Measurements from ENCODE around the gene FIGN. TPM values are rescaled to one million over a fixed set of nuclear protein-coding genes. Genes with fewer than 3 reads are reported as not detected.

Gene FIGN
- total and polyA plus RNA-seq, 8 donors, result 1.5 to 8.5 (median 4.6) TPM

DNA sequence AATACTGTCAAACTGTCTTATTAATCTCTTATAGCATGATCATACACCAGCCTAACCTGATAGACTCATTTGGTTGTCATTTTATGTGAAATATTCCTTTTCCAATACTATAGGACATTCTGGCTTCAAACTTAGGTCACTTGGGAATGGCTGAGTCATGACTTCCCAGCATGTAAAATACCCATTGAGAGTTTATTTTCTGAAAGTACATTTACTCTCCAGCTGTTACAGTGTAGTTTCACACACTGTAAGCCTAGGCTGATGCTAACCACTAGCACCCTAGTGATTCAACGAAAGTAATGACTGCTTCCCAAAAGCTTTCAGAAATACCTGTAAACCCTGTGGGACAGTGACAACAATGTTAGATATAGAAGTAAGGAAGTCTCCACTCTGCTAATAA is 93.8 kb downstream of the FIGN start:
- Histone ChIP-seq H3K4me3 (no peak overlapping the region), H3K36me3 (no peaks in the 10 kb centered on the region), H3K9me3 (no peaks in the 10 kb centered on the region), H3K4me1 (peaks cover 0 to 5% (median 4%) of the 10 kb centered on the region in 3 donors), H3K27me3 (no peaks in the 10 kb centered on the region), H3K27ac (no peak overlapping the region)
- DNase-seq, result no peak
- FAIRE-seq, result no peak
- no peak for ATAC-seq
- WGBS, 2 donors, result 95 to 97% methylated on average over 1 of the region's 1 CpG
- intact Hi-C loops (cut with DNase I), result no loop called here
- TF ChIP-seq, protein P1, sequence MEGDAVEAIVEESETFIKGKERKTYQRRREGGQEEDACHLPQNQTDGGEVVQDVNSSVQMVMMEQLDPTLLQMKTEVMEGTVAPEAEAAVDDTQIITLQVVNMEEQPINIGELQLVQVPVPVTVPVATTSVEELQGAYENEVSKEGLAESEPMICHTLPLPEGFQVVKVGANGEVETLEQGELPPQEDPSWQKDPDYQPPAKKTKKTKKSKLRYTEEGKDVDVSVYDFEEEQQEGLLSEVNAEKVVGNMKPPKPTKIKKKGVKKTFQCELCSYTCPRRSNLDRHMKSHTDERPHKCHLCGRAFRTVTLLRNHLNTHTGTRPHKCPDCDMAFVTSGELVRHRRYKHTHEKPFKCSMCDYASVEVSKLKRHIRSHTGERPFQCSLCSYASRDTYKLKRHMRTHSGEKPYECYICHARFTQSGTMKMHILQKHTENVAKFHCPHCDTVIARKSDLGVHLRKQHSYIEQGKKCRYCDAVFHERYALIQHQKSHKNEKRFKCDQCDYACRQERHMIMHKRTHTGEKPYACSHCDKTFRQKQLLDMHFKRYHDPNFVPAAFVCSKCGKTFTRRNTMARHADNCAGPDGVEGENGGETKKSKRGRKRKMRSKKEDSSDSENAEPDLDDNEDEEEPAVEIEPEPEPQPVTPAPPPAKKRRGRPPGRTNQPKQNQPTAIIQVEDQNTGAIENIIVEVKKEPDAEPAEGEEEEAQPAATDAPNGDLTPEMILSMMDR (IDR thresholded peaks at IDR 0.05), result no peak

DNA sequence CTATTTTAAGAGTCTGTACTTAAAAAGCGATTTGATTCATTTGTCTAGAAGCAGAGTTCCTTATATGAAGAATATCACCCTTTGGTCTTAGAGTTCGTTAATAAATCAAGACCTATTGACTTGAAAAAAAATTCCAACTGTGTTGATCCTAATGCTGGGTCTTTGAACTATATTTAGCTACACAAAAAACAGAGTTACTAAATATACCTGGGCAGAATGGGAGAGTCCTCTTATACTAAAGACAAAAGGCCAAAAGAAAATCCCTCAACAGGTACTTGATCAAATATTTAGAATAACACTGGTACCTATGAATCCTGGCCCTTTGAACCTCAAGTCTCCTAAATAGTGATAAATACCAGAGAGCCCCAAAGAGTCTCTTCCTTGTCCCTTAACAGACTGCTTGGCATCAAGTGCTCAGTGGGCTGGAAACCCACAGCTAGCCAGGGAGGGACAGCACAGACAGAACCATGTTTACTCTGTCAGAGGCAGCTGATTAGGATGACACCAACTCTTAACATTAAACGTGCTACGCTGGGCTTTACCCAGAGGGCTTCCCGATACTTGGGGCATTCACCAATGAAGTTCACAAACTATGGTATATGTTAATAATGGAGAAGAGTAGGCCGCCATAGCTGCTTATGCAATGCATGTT is 95.1 kb downstream of the FIGN start:
- WGBS, 2 donors, result 86 to 87% methylated on average over 6 of the region's 6 CpGs
- Histone ChIP-seq H3K4me3 (no peak overlapping the region), H3K4me1 (no peaks in the 10 kb centered on the region), H3K27ac (no peak overlapping the region), H3K36me3 (no peaks in the 10 kb centered on the region), H3K9me3 (no peaks in the 10 kb centered on the region), H3K27me3 (no peaks in the 10 kb centered on the region)
- TF ChIP-seq, protein P1 (IDR thresholded peaks at IDR 0.05), result no peak
- FAIRE-seq (no peak), ATAC-seq (no peak), DNase-seq (no peak)
- intact Hi-C loops (cut with DNase I), result no loop called here

DNA sequence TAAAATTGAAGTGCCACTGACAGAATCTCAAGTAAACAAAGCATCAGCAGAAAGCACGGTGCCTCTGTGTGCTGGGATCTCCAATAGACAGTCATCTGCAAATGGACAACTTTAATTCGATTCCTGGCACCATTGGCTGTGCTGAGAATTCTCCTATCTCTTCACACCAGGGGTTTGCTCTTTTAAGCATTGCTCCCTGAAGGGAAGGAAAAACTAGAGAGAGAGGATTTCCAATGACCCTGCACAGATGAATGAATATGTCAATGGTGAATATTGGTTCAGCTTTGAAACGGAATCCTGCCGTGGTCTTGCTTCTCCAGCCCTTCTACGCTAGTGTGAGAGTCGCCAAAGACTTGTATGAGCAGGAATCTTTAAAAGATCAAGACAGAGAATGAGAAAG is 97.9 kb downstream of the FIGN start:
- no peaks in the 10 kb centered on the region for H3K9me3 ChIP-seq
- no peak overlapping the region for H3K27ac ChIP-seq
- WGBS, 2 donors, result 81 to 91% methylated on average over 6 of the region's 6 CpGs
- H3K4me3 ChIP-seq, result no peak overlapping the region
- no peaks in the 10 kb centered on the region for H3K27me3 ChIP-seq
- intact Hi-C loops (cut with DNase I), result no loop called here
- H3K36me3 ChIP-seq, result no peaks in the 10 kb centered on the region
- FAIRE-seq (no peak), DNase-seq (no peak), ATAC-seq (no peak)
- TF ChIP-seq, protein P1 (IDR thresholded peaks at IDR 0.05), result no peak
- H3K4me1 ChIP-seq, result no peaks in the 10 kb centered on the region

DNA sequence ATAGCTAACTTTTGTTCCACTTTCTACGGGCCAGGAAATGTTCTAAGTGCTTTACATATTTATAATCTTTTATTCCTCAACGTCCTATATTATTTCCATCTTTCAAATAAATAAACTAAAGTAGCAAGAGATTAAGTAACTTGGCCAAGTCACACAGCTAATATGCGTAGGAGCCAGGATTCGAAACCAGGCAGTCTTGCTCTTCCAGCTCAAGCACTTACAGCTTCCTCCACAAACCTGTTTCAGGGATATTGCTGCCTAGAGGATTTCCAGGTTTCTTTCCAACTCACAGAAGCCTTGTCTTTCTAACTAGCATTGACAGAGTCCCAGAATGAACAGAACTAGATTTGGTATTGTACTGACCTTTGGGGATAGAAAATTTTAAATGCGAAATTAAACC is 102.5 kb downstream of the FIGN start:
- DNase-seq, result no peak
- WGBS, 2 donors, result 84 to 89% methylated on average over 5 of the region's 5 CpGs
- Histone ChIP-seq H3K27ac (no peak overlapping the region), H3K36me3 (no peaks in the 10 kb centered on the region), H3K4me3 (no peak overlapping the region), H3K9me3 (no peaks in the 10 kb centered on the region), H3K4me1 (no peaks in the 10 kb centered on the region), H3K27me3 (no peaks in the 10 kb centered on the region)
- intact Hi-C loops (cut with DNase I), result no loop called here
- no peak for ATAC-seq
- no peak for FAIRE-seq
- TF ChIP-seq, protein P1 (IDR thresholded peaks at IDR 0.05), result no peak

DNA sequence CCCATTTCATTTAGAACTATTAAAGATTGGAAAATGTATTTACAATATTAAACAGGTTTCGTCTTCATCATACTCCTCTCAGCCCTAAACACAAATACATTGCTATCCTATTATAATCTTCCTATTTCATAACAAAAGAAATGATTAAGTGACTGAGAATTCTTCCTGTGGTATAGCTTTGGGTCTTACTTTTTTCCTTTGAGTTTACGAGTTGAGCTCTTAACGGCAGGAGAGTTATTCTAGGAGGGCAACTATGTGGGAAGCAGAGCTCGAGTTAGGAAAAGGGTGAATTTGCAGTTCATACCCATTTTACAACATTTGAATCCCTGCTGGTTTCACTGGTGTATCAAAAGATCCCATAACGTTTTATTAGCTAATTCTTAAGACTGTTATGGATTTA is 105.0 kb downstream of the FIGN start:
- Histone ChIP-seq H3K9me3 (no peaks in the 10 kb centered on the region), H3K4me3 (no peak overlapping the region), H3K36me3 (no peaks in the 10 kb centered on the region), H3K27me3 (no peaks in the 10 kb centered on the region), H3K27ac (no peak overlapping the region), H3K4me1 (no peaks in the 10 kb centered on the region)
- intact Hi-C loops (cut with DNase I), result no loop called here
- WGBS, 2 donors, result 87 to 92% methylated on average over 5 of the region's 5 CpGs
- TF ChIP-seq, protein P1 (IDR thresholded peaks at IDR 0.05), result no peak
- ATAC-seq, result no peak
- no peak for FAIRE-seq
- DNase-seq, result no peak

Data from pancreas (tissue), 10 donors.